Kidney (tissue), 14 donors: Measurements from ENCODE around the gene CSF1. TPM values are rescaled to one million over a fixed set of nuclear protein-coding genes. Genes with fewer than 3 reads are reported as not detected.

ENCODE experiments used
- DNase-seq, 5 donors: peaks; one replicate each; pipeline ENCODE4 v3.0.0-alpha.2; 2013 to 2020
- FAIRE-seq: peaks from 2 replicates; lab custom pipeline; 2012; peaks lifted over from hg19 to GRCh38; lab: Jason Lieb, UNC
- H3K27ac ChIP-seq, 2 donors: one replicate each; pipeline ENCODE4 v1.7.0; 2013; ENCODE audit warnings: low read depth in 2 of 2, low read length in 2 of 2, inconsistent platforms in 1 of 2
- H3K27me3 ChIP-seq: one replicate; pipeline ENCODE4 v1.7.1; 2013; ENCODE audit warnings: low read length, inconsistent platforms; ENCODE audit not compliant: control insufficient read depth, insufficient read depth
- H3K36me3 ChIP-seq, 3 donors: one replicate each; pipeline versions ENCODE4 v1.7.0 to v1.7.1; 2013; ENCODE audit warnings: low read length in 3 of 3, control low read depth in 1 of 3, inconsistent platforms in 1 of 3; ENCODE audit not compliant: insufficient read depth in 3 of 3, control insufficient read depth in 2 of 3
- H3K4me1 ChIP-seq, 3 donors: one replicate each; pipeline versions ENCODE4 v1.7.0 to v1.7.1; 2013; ENCODE audit warnings: low read length in 3 of 3, inconsistent platforms in 1 of 3, low read depth in 1 of 3; ENCODE audit not compliant: control insufficient read depth in 2 of 3, insufficient read depth in 2 of 3
- H3K4me3 ChIP-seq, 3 donors: one replicate each; pipeline versions ENCODE4 v1.7.0 to v1.8.1; 2013; ENCODE audit warnings: low read length in 3 of 3, control low read depth in 1 of 3, inconsistent platforms in 1 of 3
- H3K9ac ChIP-seq, 3 donors: one replicate each; pipeline versions ENCODE4 v1.7.0 to v1.7.1; 2013; ENCODE audit warnings: low read length in 3 of 3, control low read depth in 1 of 3, inconsistent platforms in 1 of 3
- H3K9me3 ChIP-seq, 3 donors: one replicate each; pipeline versions ENCODE4 v1.7.0 to v1.7.1; 2013; ENCODE audit warnings: low read length in 3 of 3, control low read depth in 1 of 3, inconsistent platforms in 1 of 3; ENCODE audit not compliant: control insufficient read depth in 2 of 3, insufficient read depth in 1 of 3
- intact Hi-C: fragments of 100-400 bp; cut with DNase I; formaldehyde crosslinking; loops from one replicate; pipeline ENCODE4 v1.11.1; 2022
- polyA plus RNA-seq: library from polyadenylated mRNA; stranded (reverse); fragments of 350-450 nt; fragmentation: Illumina TruSeq; extraction: RNeasy Lipid Tissue Mini Kit (QIAGEN cat#74804); gene quantifications from one replicate; pipeline ENCODE4 v1.2.3, GENCODE V29; 2014; ENCODE audit warnings: low read depth, low replicate concordance; ENCODE audit not compliant: insufficient read depth
- total RNA-seq: library from RNA; stranded (reverse); fragmentation: NEBNext Ultra II Directional; extraction: Animal tissue kit (Norgen Biotek cat#: 25700); gene quantifications from one replicate; pipeline ENCODE4 v1.2.1, GENCODE V29; 2021
- TF ChIP-seq, protein P1 (sequence below): IDR thresholded peaks from 3 replicates; pipeline ENCODE4 v1.5.1; 2012; ENCODE audit warnings: mild to moderate bottlenecking, moderate library complexity, borderline replicate concordance; ENCODE audit not compliant: insufficient read depth; ENCODE audit errors: extremely low read depth
- donor health status: control.
- donor health status: control.
- donor health status: control.
- donor health status: control.
- donor health status: control.
- donor health status: DM: yes; HTN: yes; CAD: no.
- donor health status: Normal renal cell carcinoma (clear cell type).

CSF1 gene
- total and polyA plus RNA-seq, 2 donors from 2014 or later: 11.1 to 33.8 TPM

DNA sequence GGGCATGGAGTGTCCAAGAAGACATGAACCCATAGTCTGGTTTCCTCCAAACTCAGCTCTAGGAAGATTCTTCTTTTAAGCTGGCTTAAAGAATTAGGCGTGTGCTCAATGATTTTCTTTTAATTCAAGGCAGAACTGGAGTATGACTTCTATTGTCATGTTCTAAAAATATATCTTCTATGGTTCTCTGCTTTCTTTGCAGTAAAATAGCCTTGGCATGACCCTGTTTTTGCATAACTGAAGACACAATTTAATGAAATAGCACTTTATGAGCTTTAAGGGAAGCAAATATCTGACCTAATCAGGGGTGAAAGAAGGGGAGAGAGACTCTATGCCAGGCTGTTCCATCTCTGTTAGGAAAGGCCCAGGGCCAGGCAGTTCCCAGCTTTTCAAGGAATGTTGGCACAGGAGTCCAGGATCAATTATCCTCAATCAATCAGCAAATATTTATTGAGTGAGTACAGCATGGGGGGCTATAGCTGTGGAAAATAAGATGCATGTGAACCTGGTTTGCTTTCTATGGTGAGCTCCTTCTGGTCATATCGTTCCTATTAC, 7.2 kb upstream of the CSF1 start:
- no peaks in the 10 kb centered on the region for H3K27me3 ChIP-seq
- no peak overlapping the region for H3K4me3 ChIP-seq
- H3K4me1 ChIP-seq: peaks cover 0 to 4% (median 3%) of the 10 kb centered on the region in 3 donors
- H3K9ac ChIP-seq: no peak overlapping the region
- FAIRE-seq (no peak), DNase-seq (no peak)
- TF ChIP-seq, protein P1, sequence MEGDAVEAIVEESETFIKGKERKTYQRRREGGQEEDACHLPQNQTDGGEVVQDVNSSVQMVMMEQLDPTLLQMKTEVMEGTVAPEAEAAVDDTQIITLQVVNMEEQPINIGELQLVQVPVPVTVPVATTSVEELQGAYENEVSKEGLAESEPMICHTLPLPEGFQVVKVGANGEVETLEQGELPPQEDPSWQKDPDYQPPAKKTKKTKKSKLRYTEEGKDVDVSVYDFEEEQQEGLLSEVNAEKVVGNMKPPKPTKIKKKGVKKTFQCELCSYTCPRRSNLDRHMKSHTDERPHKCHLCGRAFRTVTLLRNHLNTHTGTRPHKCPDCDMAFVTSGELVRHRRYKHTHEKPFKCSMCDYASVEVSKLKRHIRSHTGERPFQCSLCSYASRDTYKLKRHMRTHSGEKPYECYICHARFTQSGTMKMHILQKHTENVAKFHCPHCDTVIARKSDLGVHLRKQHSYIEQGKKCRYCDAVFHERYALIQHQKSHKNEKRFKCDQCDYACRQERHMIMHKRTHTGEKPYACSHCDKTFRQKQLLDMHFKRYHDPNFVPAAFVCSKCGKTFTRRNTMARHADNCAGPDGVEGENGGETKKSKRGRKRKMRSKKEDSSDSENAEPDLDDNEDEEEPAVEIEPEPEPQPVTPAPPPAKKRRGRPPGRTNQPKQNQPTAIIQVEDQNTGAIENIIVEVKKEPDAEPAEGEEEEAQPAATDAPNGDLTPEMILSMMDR: no peak
- no peaks in the 10 kb centered on the region for H3K36me3 ChIP-seq
- H3K27ac ChIP-seq: no peak overlapping the region
- H3K9me3 ChIP-seq: no peaks in the 10 kb centered on the region
- intact Hi-C loops: no loop called here

DNA sequence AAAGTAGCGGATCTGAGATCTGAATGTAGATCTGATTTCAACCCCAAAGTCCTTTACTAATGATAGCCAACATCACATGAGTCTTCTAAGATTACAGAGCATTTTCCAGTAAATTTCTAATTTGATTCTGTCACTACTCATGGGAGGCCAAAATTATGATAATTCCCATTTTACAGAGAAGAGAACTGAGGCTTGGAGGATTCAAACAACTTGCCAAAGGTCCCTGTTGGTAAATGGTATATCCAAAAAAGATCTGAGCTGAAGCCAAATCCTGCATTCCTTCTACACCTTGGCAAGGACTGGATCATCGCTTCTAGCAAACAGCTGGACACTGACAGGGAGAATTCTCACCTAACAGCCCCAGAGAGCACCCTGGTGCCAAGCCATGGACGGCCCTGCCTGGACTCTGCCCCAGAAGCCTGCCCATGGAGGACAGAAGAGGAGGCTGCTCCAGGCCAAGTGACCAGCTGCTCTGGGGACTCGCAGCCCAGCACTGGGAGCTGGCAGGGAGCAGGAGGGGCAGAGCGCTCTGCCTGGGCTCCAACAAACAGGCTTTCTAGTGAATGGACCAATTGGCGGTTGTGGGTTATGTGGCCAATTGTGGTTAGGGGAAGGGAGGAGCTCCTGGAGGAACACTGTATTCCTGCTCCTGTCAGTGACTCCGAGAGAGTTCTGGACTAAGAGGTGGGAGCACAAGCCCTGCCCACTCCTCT, 6.4 kb upstream of the CSF1 start:
- no peak overlapping the region for H3K27ac ChIP-seq
- no peaks in the 10 kb centered on the region for H3K27me3 ChIP-seq
- DNase-seq: no peak
- H3K4me1 ChIP-seq: peaks cover 0 to 4% (median 3%) of the 10 kb centered on the region in 3 donors
- H3K9ac ChIP-seq: no peak overlapping the region
- no peak for FAIRE-seq
- H3K4me3 ChIP-seq: no peak overlapping the region
- H3K36me3 ChIP-seq: no peaks in the 10 kb centered on the region
- H3K9me3 ChIP-seq: no peaks in the 10 kb centered on the region
- intact Hi-C loops: no loop called here
- TF ChIP-seq, protein P1: no peak

DNA sequence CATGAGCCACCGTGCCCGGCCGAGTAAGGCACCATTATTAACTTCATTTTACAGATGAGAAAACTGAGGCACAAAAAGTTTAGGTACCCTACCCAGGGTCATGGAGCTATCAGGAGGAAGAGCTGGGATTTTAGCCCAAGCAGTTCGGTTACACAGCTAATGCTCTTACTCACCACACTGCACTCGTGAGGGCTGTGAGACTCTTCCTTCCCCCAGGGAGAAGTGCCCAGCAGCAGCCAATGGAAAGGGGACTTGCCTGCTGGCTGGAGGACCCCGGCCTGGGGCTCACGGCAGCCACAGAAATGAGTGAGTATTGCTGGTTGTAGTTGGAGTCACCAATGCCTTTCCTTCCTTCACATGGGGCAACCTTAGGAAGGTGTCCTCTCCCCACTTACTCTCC, 5.2 kb upstream of the CSF1 start:
- intact Hi-C loops: no loop called here
- Histone ChIP-seq H3K9ac (no peak overlapping the region), H3K4me1 (peaks cover 0 to 6% (median 4%) of the 10 kb centered on the region in 3 donors), H3K9me3 (no peaks in the 10 kb centered on the region), H3K36me3 (no peaks in the 10 kb centered on the region), H3K27me3 (no peaks in the 10 kb centered on the region), H3K4me3 (no peak overlapping the region), H3K27ac (no peak overlapping the region)
- TF ChIP-seq, protein P1: no peak
- DNase-seq (no peak), FAIRE-seq (no peak)
